Measurements from ENCODE around the gene DACT1.

DACT1 gene

DNA sequence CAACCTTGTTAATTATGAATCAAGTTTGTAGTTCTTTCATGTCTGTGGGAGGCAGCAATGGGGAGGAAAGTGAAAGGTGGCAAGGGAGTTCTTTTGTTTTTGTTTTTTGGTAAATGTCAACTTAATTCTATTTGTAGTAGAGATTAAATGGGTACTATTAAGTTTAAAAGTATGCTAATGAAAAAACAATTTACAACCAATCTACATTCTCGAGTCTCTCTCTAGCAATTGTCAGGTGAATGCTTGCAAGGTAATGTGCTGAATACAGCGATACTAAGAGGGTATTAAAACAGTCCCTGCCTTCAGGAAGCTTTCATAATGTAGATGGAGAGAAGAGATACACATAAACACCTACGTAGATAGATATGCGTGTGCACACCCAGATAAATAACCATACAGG is 1.6 kb upstream of the DACT1 start:
- DNase-seq (ENCODE audit: low read depth in 1 of 2, low spot score in 1 of 2), result no peak
- TF ChIP-seq POLR2AphosphoS5 (IDR thresholded peaks at IDR 0.05; ENCODE audit: low read depth) (no peak), REST (IDR thresholded peaks at IDR 0.05; ENCODE audit: insufficient replicate concordance, low read depth) (no peak), SPI1 (IDR thresholded peaks at IDR 0.05; ENCODE audit: borderline replicate concordance, low read depth) (no peak), GABPA (IDR thresholded peaks at IDR 0.05; ENCODE audit: low read depth) (no peak)
- TF ChIP-seq, protein P1, sequence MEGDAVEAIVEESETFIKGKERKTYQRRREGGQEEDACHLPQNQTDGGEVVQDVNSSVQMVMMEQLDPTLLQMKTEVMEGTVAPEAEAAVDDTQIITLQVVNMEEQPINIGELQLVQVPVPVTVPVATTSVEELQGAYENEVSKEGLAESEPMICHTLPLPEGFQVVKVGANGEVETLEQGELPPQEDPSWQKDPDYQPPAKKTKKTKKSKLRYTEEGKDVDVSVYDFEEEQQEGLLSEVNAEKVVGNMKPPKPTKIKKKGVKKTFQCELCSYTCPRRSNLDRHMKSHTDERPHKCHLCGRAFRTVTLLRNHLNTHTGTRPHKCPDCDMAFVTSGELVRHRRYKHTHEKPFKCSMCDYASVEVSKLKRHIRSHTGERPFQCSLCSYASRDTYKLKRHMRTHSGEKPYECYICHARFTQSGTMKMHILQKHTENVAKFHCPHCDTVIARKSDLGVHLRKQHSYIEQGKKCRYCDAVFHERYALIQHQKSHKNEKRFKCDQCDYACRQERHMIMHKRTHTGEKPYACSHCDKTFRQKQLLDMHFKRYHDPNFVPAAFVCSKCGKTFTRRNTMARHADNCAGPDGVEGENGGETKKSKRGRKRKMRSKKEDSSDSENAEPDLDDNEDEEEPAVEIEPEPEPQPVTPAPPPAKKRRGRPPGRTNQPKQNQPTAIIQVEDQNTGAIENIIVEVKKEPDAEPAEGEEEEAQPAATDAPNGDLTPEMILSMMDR (IDR thresholded peaks at IDR 0.05; ENCODE audit: insufficient read depth, low read length), result no peak
- no peak overlapping the region for H3K27ac ChIP-seq (replicated peaks)
- peaks cover 27% of the 10 kb centered on the region for H3K27me3 ChIP-seq (ENCODE audit: insufficient read depth, poor library complexity, severe bottlenecking)
- no peak overlapping the region for H3K4me3 ChIP-seq (replicated peaks; ENCODE audit: insufficient read depth, low read length)

GRCh38 chr14:58637040-58637390 is 747 bp upstream of the DACT1 start:
- no peak for DNase-seq (ENCODE audit: low read depth in 1 of 2, low spot score in 1 of 2)
- no peak overlapping the region for H3K27ac ChIP-seq (replicated peaks)
- peak overlapping the region; percentile 32 for H3K4me3 ChIP-seq (replicated peaks; ENCODE audit: insufficient read depth, low read length)
- H3K27me3 ChIP-seq (ENCODE audit: insufficient read depth, poor library complexity, severe bottlenecking), result peaks cover 27% of the 10 kb centered on the region
- TF ChIP-seq, protein P1 (IDR thresholded peaks at IDR 0.05; ENCODE audit: insufficient read depth, low read length), result no peak
- no peak for TF ChIP-seq REST (IDR thresholded peaks at IDR 0.05; ENCODE audit: insufficient replicate concordance, low read depth)
- no peak for TF ChIP-seq GABPA (IDR thresholded peaks at IDR 0.05; ENCODE audit: low read depth)
- TF ChIP-seq POLR2AphosphoS5 (IDR thresholded peaks at IDR 0.05; ENCODE audit: low read depth), result no peak
- no peak for TF ChIP-seq SPI1 (IDR thresholded peaks at IDR 0.05; ENCODE audit: borderline replicate concordance, low read depth)

- peak overlapping the region; percentile 32 for H3K4me3 ChIP-seq (replicated peaks; ENCODE audit: insufficient read depth, low read length)
- no peak overlapping the region for H3K27ac ChIP-seq (replicated peaks)
- no peak for DNase-seq (ENCODE audit: low read depth in 1 of 2, low spot score in 1 of 2)
- H3K27me3 ChIP-seq (ENCODE audit: insufficient read depth, poor library complexity, severe bottlenecking), result peaks cover 27% of the 10 kb centered on the region
- TF ChIP-seq SPI1 (IDR thresholded peaks at IDR 0.05; ENCODE audit: borderline replicate concordance, low read depth) (no peak), POLR2AphosphoS5 (IDR thresholded peaks at IDR 0.05; ENCODE audit: low read depth) (no peak), REST (IDR thresholded peaks at IDR 0.05; ENCODE audit: insufficient replicate concordance, low read depth) (no peak), GABPA (IDR thresholded peaks at IDR 0.05; ENCODE audit: low read depth) (no peak)
- TF ChIP-seq, protein P1 (IDR thresholded peaks at IDR 0.05; ENCODE audit: insufficient read depth, low read length), result no peak
These were observed 752 bp downstream of the DACT1 start for GRCh38 chr14:58638231-58639197.
